ENCODE measurements around the gene OSBPL3. TPM values are rescaled to one million over a fixed set of nuclear protein-coding genes. Genes with fewer than 3 reads are reported as not detected.

Gene OSBPL3
- total RNA-seq, 4 donors from 2014 or later = 8.9 to 22.6 (median 13.7) TPM

GRCh38 chr7:24946467-24946866 lies 33.5 kb downstream of the OSBPL3 start:
- intact Hi-C loops (cut with DNase I) = no loop called here
- H3K27ac ChIP-seq = no peak overlapping the region
- WGBS, 2 donors = 81 to 95% methylated on average over 1 of the region's 1 CpG
- no peak overlapping the region for H3K4me3 ChIP-seq
- no peaks in the 10 kb centered on the region for H3K27me3 ChIP-seq
- TF ChIP-seq POLR2A (IDR thresholded peaks at IDR 0.05) = no peak
- TF ChIP-seq CTCF (IDR thresholded peaks at IDR 0.05) = no peak
- no peak for DNase-seq
- no peaks in the 10 kb centered on the region for H3K4me1 ChIP-seq
- H3K9me3 ChIP-seq = no peaks in the 10 kb centered on the region
- H3K36me3 ChIP-seq = no peaks in the 10 kb centered on the region

- no peaks in the 10 kb centered on the region for H3K9me3 ChIP-seq
- H3K4me3 ChIP-seq = no peak overlapping the region
- no peaks in the 10 kb centered on the region for H3K36me3 ChIP-seq
- no peaks in the 10 kb centered on the region for H3K27me3 ChIP-seq
- H3K4me1 ChIP-seq = no peaks in the 10 kb centered on the region
- DNase-seq = no peak
- TF ChIP-seq POLR2A (IDR thresholded peaks at IDR 0.05) (no peak), CTCF (IDR thresholded peaks at IDR 0.05) (no peak)
- intact Hi-C loops (cut with DNase I) = no loop called here
- WGBS, 2 donors = 0% methylated on average over 1 of the region's 1 CpG
- no peak overlapping the region for H3K27ac ChIP-seq
Measured at GRCh38 chr7:24945899-24946298, 34.1 kb downstream of the OSBPL3 start.

GRCh38 chr7:24943096-24943948 lies 36.7 kb downstream of the OSBPL3 start:
- 86 to 88% methylated on average over 5 of the region's 5 CpGs for WGBS, 2 donors
- H3K4me3 ChIP-seq = no peak overlapping the region
- TF ChIP-seq CTCF (IDR thresholded peaks at IDR 0.05) (no peak), POLR2A (IDR thresholded peaks at IDR 0.05) (no peak)
- H3K9me3 ChIP-seq = no peaks in the 10 kb centered on the region
- H3K27me3 ChIP-seq = no peaks in the 10 kb centered on the region
- intact Hi-C loops (cut with DNase I) = no loop called here
- DNase-seq = no peak
- H3K4me1 ChIP-seq = no peaks in the 10 kb centered on the region
- H3K27ac ChIP-seq = no peak overlapping the region
- no peaks in the 10 kb centered on the region for H3K36me3 ChIP-seq

GRCh38 chr7:24942226-24942625 lies 37.8 kb downstream of the OSBPL3 start:
- TF ChIP-seq POLR2A (IDR thresholded peaks at IDR 0.05) (no peak), CTCF (IDR thresholded peaks at IDR 0.05) (no peak)
- no peaks in the 10 kb centered on the region for H3K4me1 ChIP-seq
- H3K4me3 ChIP-seq = no peak overlapping the region
- H3K27ac ChIP-seq = no peak overlapping the region
- H3K27me3 ChIP-seq = no peaks in the 10 kb centered on the region
- intact Hi-C loops (cut with DNase I) = no loop called here
- no peaks in the 10 kb centered on the region for H3K9me3 ChIP-seq
- DNase-seq = no peak
- no peaks in the 10 kb centered on the region for H3K36me3 ChIP-seq
- WGBS, 2 donors = 63 to 94% methylated on average over 5 of the region's 5 CpGs

GRCh38 chr7:24939416-24939815 lies 40.6 kb downstream of the OSBPL3 start:
- Histone ChIP-seq H3K4me3 (no peak overlapping the region), H3K9me3 (no peaks in the 10 kb centered on the region), H3K27ac (no peak overlapping the region), H3K4me1 (no peaks in the 10 kb centered on the region), H3K27me3 (no peaks in the 10 kb centered on the region), H3K36me3 (no peaks in the 10 kb centered on the region)
- TF ChIP-seq POLR2A (IDR thresholded peaks at IDR 0.05) (no peak), CTCF (IDR thresholded peaks at IDR 0.05) (no peak)
- WGBS, 2 donors = 67 to 77% methylated on average over 1 of the region's 1 CpG
- intact Hi-C loops (cut with DNase I) = no loop called here
- no peak for DNase-seq

Data from esophagus squamous epithelium (tissue), 5 donors.